GM10266 (cell line): Measurements from ENCODE around the gene ZNF691.

ENCODE experiments used
- DNase-seq: peaks from one replicate; pipeline ENCODE4 v3.0.0; 2012; ENCODE audit errors: extremely low spot score
- TF ChIP-seq, protein P1 (sequence below): IDR thresholded peaks from 2 replicates; pipeline ENCODE4 v1.5.1; 2012; ENCODE audit warnings: mild to moderate bottlenecking, low read depth; ENCODE audit not compliant: control insufficient read depth, insufficient read depth; ENCODE audit errors: missing control alignments

Gene ZNF691

DNA sequence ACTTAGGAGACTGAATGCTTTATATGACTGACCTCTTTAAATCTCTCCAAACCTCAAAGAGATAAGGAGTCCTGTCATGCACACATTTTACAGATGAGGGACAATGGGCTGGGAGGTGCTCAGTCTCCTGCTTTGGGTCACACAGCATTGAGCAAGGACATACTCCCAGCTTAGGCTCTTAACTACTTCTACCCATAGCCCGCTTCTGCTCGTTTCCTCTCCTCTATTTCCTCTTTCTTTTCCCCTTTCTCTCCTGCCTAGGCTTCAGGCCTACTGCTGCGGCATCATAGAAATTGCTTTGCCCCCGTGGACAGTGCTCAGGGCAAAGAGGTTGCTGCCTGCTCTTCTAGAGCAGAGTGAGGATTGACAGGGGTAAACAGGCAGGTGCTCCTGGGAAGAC is 12.4 kb upstream of the ZNF691 start:
- no peak for DNase-seq
- TF ChIP-seq, protein P1, sequence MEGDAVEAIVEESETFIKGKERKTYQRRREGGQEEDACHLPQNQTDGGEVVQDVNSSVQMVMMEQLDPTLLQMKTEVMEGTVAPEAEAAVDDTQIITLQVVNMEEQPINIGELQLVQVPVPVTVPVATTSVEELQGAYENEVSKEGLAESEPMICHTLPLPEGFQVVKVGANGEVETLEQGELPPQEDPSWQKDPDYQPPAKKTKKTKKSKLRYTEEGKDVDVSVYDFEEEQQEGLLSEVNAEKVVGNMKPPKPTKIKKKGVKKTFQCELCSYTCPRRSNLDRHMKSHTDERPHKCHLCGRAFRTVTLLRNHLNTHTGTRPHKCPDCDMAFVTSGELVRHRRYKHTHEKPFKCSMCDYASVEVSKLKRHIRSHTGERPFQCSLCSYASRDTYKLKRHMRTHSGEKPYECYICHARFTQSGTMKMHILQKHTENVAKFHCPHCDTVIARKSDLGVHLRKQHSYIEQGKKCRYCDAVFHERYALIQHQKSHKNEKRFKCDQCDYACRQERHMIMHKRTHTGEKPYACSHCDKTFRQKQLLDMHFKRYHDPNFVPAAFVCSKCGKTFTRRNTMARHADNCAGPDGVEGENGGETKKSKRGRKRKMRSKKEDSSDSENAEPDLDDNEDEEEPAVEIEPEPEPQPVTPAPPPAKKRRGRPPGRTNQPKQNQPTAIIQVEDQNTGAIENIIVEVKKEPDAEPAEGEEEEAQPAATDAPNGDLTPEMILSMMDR: no peak

- TF ChIP-seq, protein P1: no peak
- no peak for DNase-seq
These were observed 11.6 kb upstream of the ZNF691 start for GRCh38 chr1:42834803-42835202.

DNA sequence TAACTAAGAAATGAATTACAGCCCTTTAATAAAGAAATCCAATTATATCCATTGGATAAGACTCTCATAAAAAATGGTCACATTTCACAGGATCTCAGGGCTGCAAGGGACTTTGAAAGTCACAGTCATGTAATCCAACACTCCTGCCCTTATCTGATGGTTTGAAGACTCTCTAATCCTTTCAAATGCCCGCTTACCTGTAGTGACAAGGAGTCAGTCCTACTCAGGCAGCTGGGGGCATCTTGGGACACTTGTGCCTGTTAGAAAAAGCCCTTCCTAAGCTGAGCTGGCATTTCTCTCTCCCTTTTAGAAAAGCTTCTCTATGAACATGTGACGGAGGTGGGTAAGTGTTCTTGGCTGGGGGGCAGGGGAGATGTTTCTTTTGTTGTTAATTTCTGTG is 11.0 kb upstream of the ZNF691 start:
- no peak for DNase-seq
- TF ChIP-seq, protein P1: no peak

GRCh38 chr1:42837709-42838108 is 8.7 kb upstream of the ZNF691 start:
- TF ChIP-seq, protein P1: no peak
- DNase-seq: no peak

- TF ChIP-seq, protein P1: no peak
- no peak for DNase-seq
These were observed 7.8 kb upstream of the ZNF691 start for GRCh38 chr1:42838482-42839190.

DNA sequence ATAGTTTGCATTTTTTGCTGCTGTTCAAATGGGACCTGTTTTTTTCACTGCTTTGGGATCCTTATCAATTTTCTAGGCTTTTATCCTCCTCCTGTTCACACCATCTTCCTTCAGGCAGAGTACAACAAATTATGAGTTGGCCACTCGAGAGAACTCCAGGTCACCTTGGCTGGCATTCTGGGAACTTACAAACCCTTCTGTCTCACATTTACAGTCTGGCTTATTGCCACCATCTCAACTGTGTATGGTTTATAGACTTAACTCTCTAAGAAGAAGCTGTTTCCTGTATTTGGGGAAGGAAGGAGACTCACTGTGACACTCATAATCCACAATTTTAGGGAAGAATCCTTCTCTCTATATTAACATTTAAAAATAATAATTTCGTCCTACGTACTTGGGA is 5.4 kb upstream of the ZNF691 start:
- TF ChIP-seq, protein P1: no peak

GRCh38 chr1:42841440-42842147 is 4.8 kb upstream of the ZNF691 start:
- DNase-seq: no peak
- TF ChIP-seq, protein P1: no peak

More for the DNA sequence above, 5.4 kb upstream of the ZNF691 start:
- DNase-seq: no peak
